ENCODE results near the gene SLBP. TPM values are rescaled to one million over a fixed set of nuclear protein-coding genes. Genes with fewer than 3 reads are reported as not detected.

Gene SLBP
- total RNA-seq, 1 donor from 2014 or later, result 51.9 TPM

GRCh38 chr4:1749370-1749769 is 37.3 kb upstream of the SLBP start:
- no peak for DNase-seq (ENCODE audit: low read depth)

DNA sequence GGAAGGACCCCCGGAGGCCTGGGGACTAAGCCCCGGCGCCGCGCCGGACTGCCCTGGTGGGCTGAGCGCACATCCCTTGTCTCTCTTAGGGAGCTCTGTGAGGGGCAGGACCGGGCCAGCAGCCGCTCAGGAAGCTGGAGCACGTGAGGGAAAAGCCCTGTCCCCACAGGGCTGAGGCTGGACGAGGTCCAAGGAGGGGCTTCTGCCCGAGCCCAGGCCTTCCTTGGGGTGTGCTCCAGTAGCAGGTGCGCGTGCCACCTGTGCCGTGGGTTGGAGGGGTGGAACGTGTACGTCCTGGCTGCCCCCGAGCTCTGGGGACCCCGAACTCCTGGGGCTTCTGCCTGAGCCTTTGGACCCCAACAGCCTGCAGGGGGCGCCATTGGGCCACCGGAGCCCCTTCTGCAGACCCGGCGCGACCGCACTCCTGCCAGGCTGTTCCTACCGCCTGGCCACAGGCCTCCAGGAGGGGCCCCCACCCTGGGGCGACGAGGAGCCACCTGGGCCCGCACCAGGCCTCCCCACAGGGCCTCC is 36.4 kb upstream of the SLBP start:
- DNase-seq (ENCODE audit: low read depth), result peak; percentile 16

- DNase-seq (ENCODE audit: low read depth), result no peak
Observed at GRCh38 chr4:1747603-1747967, 35.5 kb upstream of the SLBP start.

- DNase-seq (ENCODE audit: low read depth), result no peak
Observed at GRCh38 chr4:1746919-1747602, 34.9 kb upstream of the SLBP start.

GRCh38 chr4:1746265-1746691 is 34.2 kb upstream of the SLBP start:
- DNase-seq (ENCODE audit: low read depth), result peak; percentile 23

DNA sequence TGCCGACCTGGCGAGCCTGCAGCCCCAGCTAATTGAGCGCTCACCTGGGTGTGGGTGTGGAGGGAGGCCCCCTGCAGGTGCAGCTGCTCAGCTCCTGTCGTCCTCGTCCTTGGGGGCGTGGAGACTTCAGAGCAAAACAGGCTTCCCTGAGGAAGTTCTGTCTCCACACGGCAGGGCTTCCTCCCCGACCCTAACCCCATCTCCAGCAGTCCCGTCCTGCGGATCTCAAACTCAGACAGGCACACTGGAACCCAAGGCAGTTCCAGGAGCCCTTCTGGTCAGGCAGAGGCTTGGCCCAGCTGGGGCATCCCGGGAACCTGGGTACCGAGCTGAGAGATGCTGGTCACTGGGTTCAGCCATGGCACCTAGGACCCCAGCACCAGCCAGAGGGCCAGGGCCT is 33.6 kb upstream of the SLBP start:
- no peak for DNase-seq (ENCODE audit: low read depth)

GRCh38 chr4:1745165-1745564 is 33.0 kb upstream of the SLBP start:
- DNase-seq (ENCODE audit: low read depth), result no peak

- DNase-seq (ENCODE audit: low read depth), result no peak
Observed at GRCh38 chr4:1744552-1744951, 32.4 kb upstream of the SLBP start.

DNA sequence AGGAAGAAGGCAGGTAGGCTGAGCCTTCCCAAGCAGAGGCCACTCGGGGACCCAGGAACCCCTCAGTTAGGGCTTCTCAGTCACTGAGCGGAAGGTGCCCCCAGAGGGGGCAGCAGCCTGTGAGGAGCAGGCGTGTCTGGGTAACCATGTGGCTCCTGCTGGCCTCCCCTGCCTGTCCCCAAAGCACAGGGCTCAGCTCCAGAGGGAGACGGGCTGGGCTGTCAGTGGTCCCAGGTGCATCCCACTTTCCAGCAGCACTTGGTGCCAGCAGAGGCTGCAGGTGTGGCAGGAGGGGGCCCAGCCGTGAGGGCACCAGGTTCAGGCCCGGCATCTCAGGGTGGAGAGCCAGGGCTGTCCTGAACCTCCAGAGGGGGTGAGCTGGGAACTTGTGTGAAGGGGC is 31.9 kb upstream of the SLBP start:
- no peak for DNase-seq (ENCODE audit: low read depth)

- DNase-seq (ENCODE audit: low read depth), result no peak
Observed at GRCh38 chr4:1743551-1743950, 31.4 kb upstream of the SLBP start.

DNA sequence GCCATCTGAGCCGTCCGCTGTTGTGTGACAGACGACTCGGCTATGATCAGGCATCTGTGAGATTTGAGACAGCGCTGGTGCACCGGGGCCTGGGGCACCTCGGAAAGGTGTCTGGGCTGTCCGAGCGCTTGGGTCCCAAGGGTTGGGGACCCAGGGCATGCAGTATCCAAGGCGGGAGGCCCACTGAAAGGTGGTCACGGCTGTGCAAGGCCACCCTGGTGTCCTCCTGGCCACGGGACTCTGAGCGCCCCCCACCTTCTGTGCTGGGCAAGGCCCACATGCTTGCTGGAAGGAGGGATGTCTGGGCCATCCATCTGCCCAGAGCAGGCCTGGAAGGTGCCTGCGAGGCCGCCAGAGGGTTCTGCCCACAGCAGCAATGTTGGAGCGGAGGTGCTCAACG is 29.1 kb upstream of the SLBP start:
- no peak for DNase-seq (ENCODE audit: low read depth)

- DNase-seq (ENCODE audit: low read depth), result no peak
Observed at GRCh38 chr4:1740021-1740545, 28.0 kb upstream of the SLBP start.

- DNase-seq (ENCODE audit: low read depth), result no peak
Observed at GRCh38 chr4:1739358-1739757, 27.2 kb upstream of the SLBP start.

DNA sequence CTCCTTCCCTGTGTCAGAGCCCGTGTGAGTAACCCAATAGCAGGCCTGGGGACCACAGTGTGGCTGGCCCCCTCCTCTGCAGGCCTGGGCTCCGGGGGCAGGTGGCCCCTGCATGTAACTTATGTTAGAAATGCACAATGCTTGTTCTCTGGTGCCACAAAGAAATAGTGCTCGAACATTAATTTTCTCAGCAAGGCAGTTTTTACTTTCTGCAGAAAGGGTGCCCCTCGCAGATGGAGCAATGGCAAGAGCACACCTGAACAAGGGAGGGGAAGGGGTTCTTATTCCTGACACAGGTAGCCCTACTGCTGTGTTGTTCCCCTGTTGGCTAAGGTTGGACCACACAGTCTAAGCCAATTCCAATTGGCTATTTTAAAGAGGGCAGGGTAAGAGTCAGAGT is 26.3 kb upstream of the SLBP start:
- no peak for DNase-seq (ENCODE audit: low read depth)

DNA sequence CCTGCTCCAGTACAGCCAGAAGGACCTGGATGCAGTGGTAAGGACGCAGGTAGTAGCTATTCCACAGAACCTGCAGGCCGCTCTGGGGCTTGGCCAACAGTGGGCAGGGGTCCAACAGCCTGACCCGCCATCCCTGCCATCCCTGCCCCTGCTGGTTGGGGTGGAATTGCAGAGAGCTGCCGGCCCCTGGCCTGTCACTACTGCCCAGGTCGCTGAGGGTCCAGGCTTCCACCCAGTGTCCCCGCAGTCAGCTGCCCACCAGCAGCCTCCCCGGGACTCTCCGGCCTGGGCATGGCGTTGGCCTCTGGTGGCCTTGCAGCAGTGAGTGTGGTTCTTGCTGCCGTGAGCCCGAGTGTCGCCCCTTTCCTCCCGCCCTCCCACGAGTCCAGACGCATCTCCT is 25.5 kb upstream of the SLBP start:
- no peak for DNase-seq (ENCODE audit: low read depth)

DNA sequence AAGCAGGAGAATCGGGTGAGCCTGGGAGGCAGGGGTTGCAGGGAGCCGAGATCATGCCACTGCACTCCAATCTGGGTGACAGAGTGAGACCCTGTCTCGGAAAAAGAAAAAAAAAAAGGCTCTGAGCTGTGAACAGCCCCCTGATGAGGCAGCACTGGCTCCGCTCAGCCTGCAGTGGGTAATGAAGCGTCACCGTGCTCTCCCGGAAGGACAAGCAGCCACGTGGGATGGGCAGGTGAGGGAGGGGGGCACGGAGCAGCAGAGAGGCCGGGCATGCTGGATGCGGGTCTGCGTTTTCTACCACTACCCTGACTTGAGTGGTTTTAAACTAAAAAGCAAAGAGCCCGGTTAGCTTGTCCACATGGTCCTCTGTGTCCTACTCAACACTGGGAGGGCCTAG is 24.7 kb upstream of the SLBP start:
- no peak for DNase-seq (ENCODE audit: low read depth)

DNA sequence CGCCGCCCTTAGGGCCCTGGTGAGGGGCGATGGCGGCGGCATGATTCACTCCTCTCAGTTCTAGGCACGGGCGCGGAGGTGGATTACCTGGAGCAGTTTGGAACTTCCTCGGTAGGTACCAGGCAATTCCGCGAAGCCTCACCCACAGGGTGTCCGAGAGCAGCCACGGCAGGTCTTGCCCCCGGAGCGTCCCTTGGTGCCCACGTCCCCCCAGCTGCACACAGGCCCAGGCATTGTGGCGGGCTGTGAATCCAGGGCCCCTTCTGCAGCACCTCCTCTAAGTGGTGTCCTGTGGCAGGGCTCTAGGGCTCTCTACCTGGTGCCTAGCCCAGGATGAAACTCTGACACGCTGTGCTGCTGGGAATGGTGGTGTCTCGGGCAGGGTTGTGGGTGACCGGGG is 23.1 kb upstream of the SLBP start:
- no peak for DNase-seq (ENCODE audit: low read depth)

- DNase-seq (ENCODE audit: low read depth), result no peak
Observed at GRCh38 chr4:1732911-1733310, 20.8 kb upstream of the SLBP start.

DNA sequence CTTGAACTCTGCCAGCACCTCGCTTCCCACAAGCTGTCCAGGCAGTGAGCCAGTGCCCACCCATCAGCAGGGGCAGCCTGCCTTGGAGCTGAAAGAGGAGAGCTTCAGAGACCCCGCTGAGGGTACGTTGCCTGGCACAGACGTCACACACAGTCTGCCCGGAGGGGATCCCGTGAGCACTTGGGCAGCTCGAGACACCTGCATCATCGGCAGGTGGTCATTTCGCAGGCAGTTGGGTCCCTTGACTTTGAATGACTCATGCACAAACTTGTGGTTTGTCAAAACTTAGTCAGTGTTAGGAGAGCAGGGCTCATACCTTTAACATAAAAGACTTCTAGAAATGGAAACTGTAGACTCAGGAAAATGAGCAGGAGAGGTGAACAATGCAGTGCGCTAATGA is 19.1 kb upstream of the SLBP start:
- peak; percentile 88 for DNase-seq (ENCODE audit: low read depth)

- no peak for DNase-seq (ENCODE audit: low read depth)
Observed at GRCh38 chr4:1730532-1731135, 18.5 kb upstream of the SLBP start.

GRCh38 chr4:1728061-1728980 is 16.2 kb upstream of the SLBP start:
- no peak for DNase-seq (ENCODE audit: low read depth)
